Measurements from ENCODE around the gene EIF1. TPM values are rescaled to one million over a fixed set of nuclear protein-coding genes. Genes with fewer than 3 reads are reported as not detected.
A peak's percentile ranks its signal among the peaks of the same experiment; 100 is the strongest.

The EIF1 gene
- total and polyA plus RNA-seq, 2 donors (not counting 3 experiments of a cell fraction or from before 2014, with no cell fraction given), result 168 to 814 TPM

DNA sequence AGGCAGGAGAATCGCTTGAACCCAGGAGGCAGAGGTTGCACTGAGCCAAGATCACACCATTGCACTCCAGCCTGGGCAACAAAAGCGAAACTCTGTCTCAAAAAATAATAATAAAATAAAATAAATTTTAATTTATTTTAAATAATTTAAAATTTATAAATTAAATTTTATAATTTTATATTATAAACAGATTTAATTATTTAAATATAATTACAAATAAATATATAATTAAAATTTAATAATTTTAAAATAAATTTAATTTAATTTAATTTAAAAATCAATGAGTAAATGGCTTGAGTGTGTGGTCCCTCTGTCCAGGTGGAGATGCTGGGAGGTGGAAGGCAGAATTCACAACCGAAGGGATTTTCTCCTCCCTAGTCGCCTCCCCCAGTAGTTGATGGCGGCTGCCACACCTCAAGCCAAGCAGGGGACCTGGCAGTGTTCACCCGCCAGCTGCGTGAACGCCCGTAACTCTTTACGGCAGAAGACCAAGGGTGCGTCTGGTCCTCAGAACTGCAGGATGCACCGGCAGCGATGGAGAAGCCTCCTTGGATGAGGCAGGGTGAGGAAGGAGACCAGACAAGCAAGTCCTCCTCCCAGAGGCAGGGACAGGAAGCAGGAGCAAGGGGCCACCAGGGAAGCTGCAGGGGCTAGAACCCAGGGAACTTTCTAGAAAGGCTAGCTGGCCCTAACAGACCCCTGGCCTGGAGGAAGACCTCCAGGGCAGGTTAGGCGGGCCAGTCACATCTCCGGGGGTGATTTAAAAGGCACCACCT is 41.5 kb upstream of the EIF1 start:
- H3K9me3 ChIP-seq (replicated peaks; ENCODE audit: control insufficient read depth, insufficient read depth, low read length), result no peaks in the 10 kb centered on the region
- no peaks in the 10 kb centered on the region for H3K27me3 ChIP-seq (ENCODE audit: control insufficient read depth in 2 of 2, insufficient read depth in 2 of 2, low read length in 2 of 2)
- H3K9me1 ChIP-seq (replicated peaks; ENCODE audit: control insufficient read depth, extremely low read depth, insufficient read depth, low read length), result no peaks in the 10 kb centered on the region
- intact Hi-C loops (cut with micrococcal nuclease), result loop anchor here (5.0 kb wide), 1 partner anchor 845 kb away; no protein-coding TSS in a partner anchor
- H3K4me2 ChIP-seq (ENCODE audit: insufficient read depth, low read length), result no peak overlapping the region
- H3K36me3 ChIP-seq (ENCODE audit: control insufficient read depth in 2 of 2, extremely low read depth in 1 of 2, insufficient read depth in 2 of 2, low read length in 2 of 2), result no peaks in the 10 kb centered on the region
- BruUV-seq (replicated peaks), result no TSS peak
- dilution Hi-C loops (cut with MboI; ENCODE audit: extremely low pct_ligation_motif_present, low sequenced_read_pairs), result no loop called here
- TF ChIP-seq POLR2A (IDR thresholded peaks at IDR 0.05; ENCODE audit: low read depth, low read length), result no peak
- no peak for TF ChIP-seq FOS (IDR thresholded peaks at IDR 0.05; ENCODE audit: borderline replicate concordance, insufficient read depth, low read length)
- peak overlapping the region; percentile 78 for H2AFZ ChIP-seq (ENCODE audit: low read depth, low read length)
- DNase-seq (ENCODE audit: low read depth, low spot score) (no peak), FAIRE-seq (no peak)
- peaks cover 7% of the 10 kb centered on the region for H3K4me1 ChIP-seq (ENCODE audit: control insufficient read depth, extremely low read depth, insufficient read depth, low read length)
- ChIA-PET CTCF (interaction anchor here (1.2 to 9.0 kb wide), 10 partner anchors 11 to 860 kb away, joined by 3 to 319 read pairs (median 16); no protein-coding TSS in a partner anchor), POLR2A (no interaction called here)
- no peaks in the 10 kb centered on the region for H4K20me1 ChIP-seq (replicated peaks; ENCODE audit: control insufficient read depth, extremely low read depth, insufficient read depth, low read length)
- no peak overlapping the region for H3K27ac ChIP-seq (ENCODE audit: insufficient read depth, low read depth, low read length)
- no peaks in the 10 kb centered on the region for H3K79me2 ChIP-seq (ENCODE audit: control insufficient read depth, insufficient read depth, low read length)
- no peak overlapping the region for H3K9ac ChIP-seq (replicated peaks; ENCODE audit: extremely low read depth, insufficient read depth, low read length)
- H3K4me3 ChIP-seq (replicated peaks in 1 of 3; ENCODE audit: insufficient read depth in 1 of 3, low read depth in 1 of 3, low read length in 3 of 3), result no peak overlapping the region

DNA sequence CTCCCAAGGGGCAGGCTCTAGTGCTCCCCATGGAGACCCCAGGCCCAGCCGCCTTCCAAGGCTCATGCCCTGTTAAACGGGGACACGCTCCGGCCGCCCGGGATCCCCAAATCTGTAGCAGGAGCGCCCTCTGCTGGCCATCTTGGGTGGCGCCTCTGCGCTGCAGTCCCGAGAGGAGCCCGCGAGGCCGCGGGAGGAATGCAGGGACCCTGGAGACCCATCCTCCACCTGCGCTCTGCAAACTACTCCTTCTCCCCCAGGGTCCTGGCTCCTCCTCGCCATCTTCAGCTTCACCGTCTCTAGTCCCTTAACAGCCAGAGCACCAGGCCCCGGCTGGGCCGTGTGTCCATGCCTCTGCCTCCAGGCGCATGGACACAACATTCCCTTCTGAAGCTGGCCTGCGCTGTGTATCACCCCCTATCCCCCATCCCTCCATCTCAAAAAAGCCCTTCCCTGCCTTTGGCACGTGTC is 40.7 kb upstream of the EIF1 start:
- TF ChIP-seq, protein P1, sequence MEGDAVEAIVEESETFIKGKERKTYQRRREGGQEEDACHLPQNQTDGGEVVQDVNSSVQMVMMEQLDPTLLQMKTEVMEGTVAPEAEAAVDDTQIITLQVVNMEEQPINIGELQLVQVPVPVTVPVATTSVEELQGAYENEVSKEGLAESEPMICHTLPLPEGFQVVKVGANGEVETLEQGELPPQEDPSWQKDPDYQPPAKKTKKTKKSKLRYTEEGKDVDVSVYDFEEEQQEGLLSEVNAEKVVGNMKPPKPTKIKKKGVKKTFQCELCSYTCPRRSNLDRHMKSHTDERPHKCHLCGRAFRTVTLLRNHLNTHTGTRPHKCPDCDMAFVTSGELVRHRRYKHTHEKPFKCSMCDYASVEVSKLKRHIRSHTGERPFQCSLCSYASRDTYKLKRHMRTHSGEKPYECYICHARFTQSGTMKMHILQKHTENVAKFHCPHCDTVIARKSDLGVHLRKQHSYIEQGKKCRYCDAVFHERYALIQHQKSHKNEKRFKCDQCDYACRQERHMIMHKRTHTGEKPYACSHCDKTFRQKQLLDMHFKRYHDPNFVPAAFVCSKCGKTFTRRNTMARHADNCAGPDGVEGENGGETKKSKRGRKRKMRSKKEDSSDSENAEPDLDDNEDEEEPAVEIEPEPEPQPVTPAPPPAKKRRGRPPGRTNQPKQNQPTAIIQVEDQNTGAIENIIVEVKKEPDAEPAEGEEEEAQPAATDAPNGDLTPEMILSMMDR (IDR thresholded peaks at IDR 0.05; ENCODE audit: extremely low read depth in 1 of 2, insufficient read depth in 1 of 2, low read depth in 1 of 2, low read length in 2 of 2), result peak; percentile 96 to 98
- no peak for TF ChIP-seq FOS (IDR thresholded peaks at IDR 0.05; ENCODE audit: borderline replicate concordance, insufficient read depth, low read length)
- DNase-seq (ENCODE audit: low read depth, low spot score) (peak; percentile 63), FAIRE-seq (peak; percentile 75)
- dilution Hi-C loops (cut with MboI; ENCODE audit: extremely low pct_ligation_motif_present, low sequenced_read_pairs), result no loop called here
- Histone ChIP-seq H3K27ac (ENCODE audit: insufficient read depth, low read depth, low read length) (no peak overlapping the region), H3K9ac (replicated peaks; ENCODE audit: extremely low read depth, insufficient read depth, low read length) (no peak overlapping the region), H3K4me1 (ENCODE audit: control insufficient read depth, extremely low read depth, insufficient read depth, low read length) (peaks cover 7% of the 10 kb centered on the region), H3K36me3 (ENCODE audit: control insufficient read depth in 2 of 2, extremely low read depth in 1 of 2, insufficient read depth in 2 of 2, low read length in 2 of 2) (no peaks in the 10 kb centered on the region), H3K4me2 (ENCODE audit: insufficient read depth, low read length) (peak overlapping the region; percentile 66), H3K9me1 (replicated peaks; ENCODE audit: control insufficient read depth, extremely low read depth, insufficient read depth, low read length) (no peaks in the 10 kb centered on the region), H3K79me2 (ENCODE audit: control insufficient read depth, insufficient read depth, low read length) (no peaks in the 10 kb centered on the region), H3K4me3 (replicated peaks in 1 of 3; ENCODE audit: insufficient read depth in 1 of 3, low read depth in 1 of 3, low read length in 3 of 3) (peak overlapping the region in 1 of 3 experiments; percentile 16), H2AFZ (ENCODE audit: low read depth, low read length) (peak overlapping the region; percentile 88), H3K27me3 (ENCODE audit: control insufficient read depth in 2 of 2, insufficient read depth in 2 of 2, low read length in 2 of 2) (no peaks in the 10 kb centered on the region), H4K20me1 (replicated peaks; ENCODE audit: control insufficient read depth, extremely low read depth, insufficient read depth, low read length) (no peaks in the 10 kb centered on the region), H3K9me3 (replicated peaks; ENCODE audit: control insufficient read depth, insufficient read depth, low read length) (no peaks in the 10 kb centered on the region)
- intact Hi-C loops (cut with micrococcal nuclease), result loop anchor here (1.0 to 5.0 kb wide), 9 partner anchors 14 to 846 kb away; no protein-coding TSS in a partner anchor
- ChIA-PET POLR2A (interaction anchor here (1.1 kb wide), 1 partner anchor 40 kb away, joined by 4 read pairs; the partner anchor contains the start of gene EIF1), CTCF (interaction anchor here (0.6 to 9.0 kb wide), 51 partner anchors 8 to 1022 kb away, joined by 3 to 319 read pairs (median 6); partner anchors contain the start of genes KRT17, KRT19, KRT33B and KRT36)
- BruUV-seq (replicated peaks), result no TSS peak

All from endothelial cell of umbilical vein (primary cell).